ENCODE measurements around the gene CCDC92B.

Gene CCDC92B

DNA sequence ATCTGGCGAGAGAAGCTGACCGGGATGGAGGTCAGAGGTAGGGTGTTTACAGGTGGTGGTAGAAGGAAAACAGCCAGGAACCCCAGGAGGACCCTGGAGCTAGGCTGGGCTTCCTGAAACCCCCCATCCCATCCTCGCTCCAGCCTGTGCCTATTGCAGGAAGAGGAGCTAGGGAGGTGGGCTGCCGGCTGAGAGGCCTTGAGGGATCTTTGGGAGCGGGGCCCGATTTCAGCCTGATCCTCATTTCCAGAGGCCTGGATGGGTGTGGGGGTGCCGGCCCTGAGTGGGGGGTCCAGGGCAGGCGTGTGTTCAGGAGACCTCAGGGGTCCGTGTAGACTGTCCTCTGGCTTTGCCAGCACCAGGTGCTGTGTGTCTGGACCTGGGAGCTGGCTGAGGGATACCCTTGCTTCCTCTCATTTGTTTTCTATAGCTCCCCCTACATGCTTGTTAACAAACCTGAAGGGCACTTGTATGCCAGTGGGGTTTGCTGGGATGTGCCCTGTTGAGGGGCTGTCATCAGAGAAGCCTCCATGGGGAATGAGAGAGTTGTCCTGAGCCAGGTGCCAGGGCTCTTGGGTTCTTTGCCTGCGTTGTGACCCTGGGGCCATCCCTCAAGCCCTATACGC, 27.9 kb upstream of the CCDC92B start:
- DNase-seq, result no peak

DNA sequence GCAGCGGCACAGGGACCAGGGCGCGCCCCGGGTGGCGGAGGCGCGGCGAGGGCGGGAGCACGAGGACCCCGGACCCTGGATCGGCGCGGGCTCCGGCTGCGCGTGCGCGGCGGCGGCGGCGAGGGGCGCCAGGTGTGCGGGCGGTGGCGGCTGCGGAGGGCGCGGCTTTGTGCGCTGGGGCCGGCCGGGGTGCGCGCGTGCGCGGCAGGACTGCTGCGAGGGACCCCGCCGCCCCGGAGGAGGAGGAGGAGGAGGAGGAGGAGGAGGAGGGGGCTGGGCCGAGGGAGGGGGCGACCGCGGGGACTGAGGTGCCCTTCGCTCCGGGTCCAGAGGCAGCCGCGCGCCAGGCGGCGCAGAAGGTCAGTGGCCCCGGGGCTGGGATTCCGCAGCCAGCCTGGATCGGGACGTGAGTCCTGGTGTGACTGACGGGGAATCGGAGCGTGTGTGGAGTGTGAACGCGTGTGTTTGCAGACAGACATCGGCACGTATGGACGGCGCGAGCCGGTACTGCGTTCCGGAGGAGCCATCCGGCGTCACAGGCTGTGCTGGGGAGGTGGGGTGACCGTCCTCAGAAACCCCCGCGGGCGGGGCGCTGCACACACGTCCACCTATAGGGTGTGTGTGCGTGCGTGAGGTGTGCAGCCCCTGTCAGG, 27.3 kb upstream of the CCDC92B start:
- no peak for DNase-seq

DNA sequence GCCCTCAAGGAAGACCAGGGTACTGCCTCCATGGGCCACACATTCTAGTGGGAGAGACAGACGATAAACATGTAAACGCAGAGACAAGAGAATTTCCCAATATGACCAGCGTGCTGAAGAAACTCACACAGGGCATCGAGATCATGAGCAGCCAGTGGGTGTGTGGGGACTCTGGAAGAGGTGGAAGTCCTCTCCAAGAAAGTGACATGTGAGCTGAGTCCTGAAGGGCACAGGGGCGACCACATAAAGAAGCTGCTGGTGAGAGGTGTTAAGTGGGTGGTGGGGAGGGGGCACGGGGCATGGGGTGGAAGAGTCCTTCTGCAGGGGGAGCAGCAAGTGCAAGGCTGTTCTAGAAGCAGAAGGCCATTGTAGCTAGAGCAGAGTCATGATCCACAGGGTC, 25.8 kb upstream of the CCDC92B start:
- no peak for DNase-seq

DNA sequence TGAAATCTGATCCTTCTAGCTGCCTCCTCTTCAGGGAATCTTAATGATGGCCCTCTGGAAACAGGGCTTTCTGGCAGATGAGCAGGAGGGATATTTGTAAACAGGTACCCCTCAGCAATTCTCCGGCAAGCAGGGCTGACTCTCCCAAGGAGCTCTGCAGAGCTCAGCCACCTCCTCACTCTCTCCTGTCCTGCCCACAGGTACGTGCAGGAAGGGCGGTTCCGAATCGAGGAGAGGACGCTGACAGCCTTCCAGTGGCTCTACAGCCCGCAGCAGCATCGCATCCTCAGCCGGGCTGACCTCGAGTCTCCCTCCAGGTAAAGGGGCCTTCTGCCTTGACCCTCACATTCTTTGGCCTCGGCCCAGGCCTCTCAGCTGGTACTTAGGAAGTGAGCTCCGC, 20.7 kb upstream of the CCDC92B start:
- no peak for DNase-seq

DNA sequence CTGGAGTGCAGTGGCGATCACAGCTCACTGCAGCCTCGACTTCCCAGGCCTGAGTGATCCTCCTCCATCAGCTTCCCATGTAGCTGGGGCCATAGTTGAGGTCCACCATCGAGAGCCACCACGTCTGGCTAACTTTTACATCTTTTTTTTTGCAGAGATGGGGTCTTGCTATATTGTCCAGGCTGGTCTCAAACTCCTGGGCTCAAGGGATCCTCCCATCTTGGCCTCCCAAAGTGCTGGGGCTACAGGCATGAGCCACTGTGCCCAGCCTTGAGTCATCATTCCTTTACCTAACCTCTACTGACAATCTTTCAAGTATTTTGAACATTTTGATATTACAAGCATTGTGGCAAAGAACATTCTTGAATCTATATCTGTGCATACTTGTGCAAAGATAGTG, 9.4 kb upstream of the CCDC92B start:
- no peak for DNase-seq

DNA sequence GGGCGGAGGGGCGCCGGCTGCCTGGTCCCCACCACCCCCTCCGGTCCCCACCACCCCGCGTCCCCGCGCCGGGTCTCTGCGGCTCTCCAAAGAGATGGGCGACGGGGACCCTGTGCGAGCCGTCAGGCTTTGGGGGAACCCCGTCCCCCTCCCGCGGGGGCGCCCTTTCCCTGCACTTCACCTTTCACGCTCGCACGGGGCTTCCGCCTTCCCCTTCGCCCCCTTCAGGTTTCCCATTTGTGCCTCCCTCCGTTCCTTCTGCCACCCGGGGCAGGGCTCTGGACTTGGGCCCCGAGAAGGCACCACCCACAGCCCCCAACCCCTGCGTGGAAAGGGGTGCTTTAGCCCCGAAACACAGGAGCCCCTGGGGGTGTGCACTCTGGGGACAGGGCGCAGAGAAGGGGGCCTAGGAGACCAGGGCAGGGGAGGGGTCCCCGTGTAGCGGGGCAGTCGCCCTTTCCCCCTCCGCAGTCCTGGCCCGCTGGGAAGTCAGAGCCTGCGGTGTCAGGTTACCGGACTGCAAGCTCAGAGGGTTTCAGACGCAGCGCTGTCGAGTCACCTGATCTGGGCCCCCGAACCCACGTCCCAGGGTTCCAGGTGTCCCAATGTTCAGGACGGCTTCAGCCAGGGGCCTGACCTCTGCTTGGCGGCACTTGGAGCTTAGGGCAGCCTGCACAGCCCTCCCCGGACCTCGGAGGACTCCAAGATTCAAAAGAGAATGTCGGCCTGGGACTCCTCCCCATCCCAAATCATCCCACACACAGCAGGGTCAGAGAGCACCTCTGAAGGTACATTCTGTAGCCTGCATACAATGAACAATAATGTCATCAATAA, 6.7 kb upstream of the CCDC92B start:
- no peak for DNase-seq

DNA sequence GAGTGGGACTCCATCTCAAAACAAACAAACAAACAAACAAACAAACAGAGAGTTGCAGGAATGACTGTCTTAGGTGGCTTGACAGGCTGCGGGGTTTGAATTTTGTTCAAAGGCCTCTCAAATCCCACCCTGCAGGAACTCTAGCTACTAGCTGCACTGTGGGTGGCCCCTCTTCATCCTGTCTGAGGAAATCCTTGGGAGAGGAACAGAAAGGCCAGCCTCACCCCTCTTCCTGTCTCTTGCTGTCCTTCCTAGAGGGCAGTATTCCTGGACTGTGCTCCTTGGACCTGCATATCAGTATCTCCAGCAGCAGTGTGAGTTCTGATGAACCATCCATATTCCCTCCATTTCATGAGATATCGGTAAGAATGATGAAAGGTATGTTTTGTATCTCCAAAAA, 2.0 kb upstream of the CCDC92B start:
- no peak for DNase-seq

DNA sequence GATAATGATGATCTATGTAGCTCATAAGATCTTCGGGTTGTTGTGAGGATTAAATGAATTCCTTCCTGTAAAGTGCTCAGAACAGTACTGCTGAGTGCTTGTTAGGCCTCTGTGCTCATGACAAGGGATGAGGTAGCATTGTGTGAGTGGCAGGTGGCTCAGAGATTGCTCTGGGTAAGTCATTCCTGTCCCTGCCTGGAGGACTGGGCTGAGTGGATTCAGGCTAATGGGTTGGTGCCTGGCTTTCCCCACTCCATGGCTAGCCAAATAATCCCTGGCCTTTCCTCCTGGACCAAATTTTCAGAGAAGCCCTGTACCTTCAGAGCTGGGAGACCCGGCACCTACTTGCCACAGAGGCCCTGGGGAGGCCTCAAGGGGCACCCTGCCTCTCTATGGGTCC, 1.3 kb upstream of the CCDC92B start:
- no peak for DNase-seq

DNA sequence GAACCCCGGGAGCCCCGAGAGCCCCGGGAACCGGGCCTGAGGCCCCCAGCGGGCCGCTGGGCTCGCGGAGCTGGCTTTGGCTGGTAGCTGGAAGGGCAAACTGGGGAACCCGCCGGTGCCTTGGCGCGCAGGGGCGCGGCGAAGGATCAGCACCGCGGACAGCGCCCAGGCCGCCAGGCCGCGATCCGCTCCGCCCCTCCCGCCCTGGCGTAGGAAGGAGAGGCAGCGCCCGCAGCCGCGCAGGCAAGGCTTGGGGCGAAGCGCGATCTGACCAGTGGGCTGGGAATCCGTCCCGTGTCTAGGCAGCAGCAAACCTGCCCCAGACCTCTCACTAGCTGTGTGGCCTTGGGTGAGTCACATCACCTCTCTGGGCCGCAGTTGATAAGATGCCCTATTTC, 331 bp upstream of the CCDC92B start:
- peak; percentile 61 for DNase-seq

DNA sequence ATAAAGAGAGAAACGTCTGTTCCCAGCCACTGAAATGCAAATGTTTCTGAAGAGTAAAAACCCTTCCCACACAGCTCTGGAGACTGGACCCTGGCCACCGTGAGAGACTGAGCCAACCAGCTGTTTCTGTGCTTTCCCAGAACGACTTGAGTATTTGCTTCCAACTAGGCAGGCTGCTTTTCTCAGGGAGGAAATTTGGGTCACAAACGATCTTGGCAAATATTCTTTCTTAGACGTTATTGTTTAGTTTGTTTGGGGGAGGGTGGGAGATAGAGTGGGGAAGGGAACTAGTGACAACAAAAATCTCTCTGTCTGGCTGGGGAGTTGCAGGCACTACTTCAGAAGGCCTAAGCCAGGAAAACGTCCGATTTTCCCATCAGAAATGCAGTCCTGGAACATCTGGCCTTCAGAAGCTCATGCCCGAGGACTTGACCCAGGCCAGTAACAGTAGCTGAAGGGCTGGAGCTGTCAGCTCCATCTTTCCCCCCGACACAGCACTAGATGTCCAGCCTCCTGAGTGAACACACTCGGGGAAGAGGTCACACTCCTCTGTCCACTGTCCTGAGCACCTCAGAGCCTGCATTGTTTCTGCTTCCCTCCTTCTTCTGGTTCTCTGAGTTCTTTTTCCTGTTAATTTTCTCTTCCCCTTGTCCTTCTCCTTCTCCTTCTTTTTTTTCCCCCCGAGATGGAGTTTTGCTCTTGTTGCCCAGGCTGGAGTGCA, 4.0 kb downstream of the CCDC92B start:
- DNase-seq, result no peak

DNA sequence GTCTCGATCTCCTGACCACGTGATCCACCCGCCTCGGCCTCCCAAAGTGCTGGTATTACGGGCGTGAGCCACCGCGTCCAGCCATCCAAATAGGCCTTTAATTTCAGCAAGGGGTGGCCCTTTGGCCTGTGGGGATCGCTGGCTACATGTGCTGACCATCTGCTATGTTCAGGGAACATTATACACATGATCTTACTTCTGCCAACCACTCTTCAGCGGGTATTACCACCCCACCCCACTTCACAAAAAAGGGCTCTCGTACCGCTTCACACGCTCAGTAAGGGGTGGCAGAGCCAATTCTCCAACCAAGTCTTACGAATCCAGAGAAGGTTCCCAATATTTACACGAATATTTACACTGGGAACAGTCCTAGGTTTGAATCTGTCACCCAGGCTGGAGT, 11.8 kb downstream of the CCDC92B start:
- no peak for DNase-seq

DNA sequence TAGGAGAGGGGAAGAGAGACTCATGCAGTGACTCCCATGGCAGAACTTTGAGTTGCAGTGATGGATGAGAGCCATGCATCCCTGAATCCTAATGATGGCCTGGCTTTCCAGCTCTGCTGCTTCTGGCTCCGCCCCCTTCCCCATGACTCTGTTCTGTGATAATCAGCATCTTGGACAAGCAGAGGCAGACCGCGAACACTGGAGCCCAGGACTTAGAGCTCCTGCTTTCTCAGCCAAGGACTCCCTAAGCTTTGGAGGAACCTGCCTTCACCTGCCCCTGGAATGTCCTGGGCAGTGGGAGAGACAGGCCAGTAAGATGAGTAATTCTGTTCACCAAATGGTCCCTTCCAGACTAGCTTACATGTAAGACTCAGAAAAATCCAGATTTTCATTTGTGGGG, 12.5 kb downstream of the CCDC92B start:
- DNase-seq, result no peak

DNA sequence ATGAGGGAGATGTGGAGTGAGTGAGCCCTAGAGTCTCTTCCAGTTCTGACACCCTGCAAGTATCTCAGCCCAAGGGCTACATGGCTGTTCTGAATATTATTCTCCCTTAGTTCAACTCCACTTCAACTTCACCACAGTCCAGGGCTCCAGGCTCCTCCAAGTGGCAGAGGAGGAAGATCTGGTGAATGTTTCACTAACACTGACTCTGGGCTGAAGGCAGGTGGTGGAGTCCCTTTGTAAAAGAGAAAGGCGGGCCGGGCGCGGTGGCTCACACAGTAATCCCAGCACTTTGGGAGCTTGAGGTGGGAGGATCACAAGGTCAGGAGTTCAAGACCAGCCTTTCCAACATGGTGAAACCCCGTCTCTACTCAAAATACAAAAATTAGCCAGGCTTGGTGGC, 13.6 kb downstream of the CCDC92B start:
- no peak for DNase-seq

DNA sequence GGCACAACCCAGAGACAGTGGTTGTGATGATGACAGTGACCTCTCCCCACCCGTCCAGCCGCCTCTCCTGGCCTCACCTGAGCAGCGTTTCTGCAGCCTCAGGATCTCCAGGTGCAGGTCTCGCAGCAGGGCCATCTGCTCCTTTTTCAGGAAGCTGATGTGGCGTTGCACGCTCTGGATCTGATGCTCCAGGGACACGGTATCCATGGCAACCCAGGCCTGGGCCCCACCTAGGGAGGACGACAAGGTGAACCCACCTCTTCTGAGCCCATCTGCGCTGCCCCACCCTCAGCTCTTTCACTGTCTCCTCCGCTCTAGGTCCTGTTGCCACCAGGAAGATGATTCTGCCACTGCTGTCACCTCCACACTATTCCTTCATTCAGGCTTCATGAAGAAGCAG, 14.5 kb downstream of the CCDC92B start:
- no peak for DNase-seq

DNA sequence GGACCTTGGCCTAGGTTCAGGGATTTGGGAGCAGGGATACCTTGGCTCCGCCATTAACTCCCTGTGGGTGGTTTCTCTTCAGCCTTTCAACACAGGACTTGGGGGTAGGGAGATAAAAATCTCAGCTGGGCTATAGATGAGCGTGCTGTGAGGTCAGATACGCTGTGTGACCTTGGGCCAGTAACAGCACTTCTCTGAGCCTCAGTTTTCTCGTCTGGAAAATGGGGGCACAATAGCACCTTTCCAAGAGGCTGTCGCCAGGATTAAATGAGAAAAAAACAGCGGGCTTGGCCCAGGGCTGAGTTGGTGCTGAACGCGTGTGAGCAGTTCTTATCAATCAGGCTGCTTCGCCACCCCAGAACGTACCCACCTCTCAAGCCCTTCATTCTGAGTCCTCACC, 17.6 kb downstream of the CCDC92B start:
- no peak for DNase-seq

DNA sequence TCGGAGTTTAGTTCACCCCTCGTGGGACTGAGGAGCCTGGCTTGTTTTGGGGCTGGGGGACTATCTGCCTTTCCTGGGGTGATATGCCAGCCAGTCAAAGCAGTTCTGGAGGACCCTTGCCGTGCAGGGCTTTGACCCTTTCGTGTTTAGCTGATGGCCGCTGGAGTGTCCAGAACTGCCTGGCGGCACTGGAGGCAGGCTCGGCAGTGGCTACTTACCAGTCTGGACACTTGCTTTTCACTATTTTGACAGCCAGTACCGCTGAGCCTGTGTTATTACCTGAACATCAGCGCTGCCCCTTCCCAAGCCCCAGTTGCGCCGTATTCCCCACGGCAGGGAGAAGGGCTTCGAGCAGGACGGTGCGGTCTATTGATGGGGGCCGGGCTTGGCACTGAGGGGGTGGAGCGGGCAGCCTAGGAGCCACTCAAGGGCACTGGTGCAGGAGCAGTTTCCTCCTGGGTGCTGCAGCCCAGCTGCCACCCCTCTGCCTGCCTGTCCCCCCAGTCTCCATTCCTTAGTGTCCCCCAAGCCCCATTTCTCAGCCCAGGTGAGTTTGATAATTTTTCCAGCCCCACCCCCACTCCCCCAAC, 18.6 kb downstream of the CCDC92B start:
- DNase-seq, result no peak

DNA sequence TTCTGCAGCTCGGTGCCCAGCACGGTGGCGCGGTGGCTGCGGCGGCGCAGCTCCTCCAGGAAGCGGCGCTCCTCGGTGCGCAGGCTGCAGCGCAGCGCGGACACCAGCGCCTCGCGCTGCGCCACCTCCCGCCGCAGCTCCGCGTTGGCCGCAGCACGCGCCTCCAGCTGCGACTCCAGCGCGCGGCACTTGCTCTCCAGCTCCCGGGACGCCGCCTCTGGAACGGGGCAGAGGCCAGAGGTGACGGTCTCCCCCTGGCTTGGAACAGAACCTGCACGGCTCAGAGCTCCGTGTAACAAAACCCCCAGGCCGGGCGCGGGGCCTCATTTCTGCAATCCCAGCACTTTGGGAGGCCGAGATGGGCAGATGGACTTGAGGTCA, 24.7 kb downstream of the CCDC92B start:
- no peak for DNase-seq

DNA sequence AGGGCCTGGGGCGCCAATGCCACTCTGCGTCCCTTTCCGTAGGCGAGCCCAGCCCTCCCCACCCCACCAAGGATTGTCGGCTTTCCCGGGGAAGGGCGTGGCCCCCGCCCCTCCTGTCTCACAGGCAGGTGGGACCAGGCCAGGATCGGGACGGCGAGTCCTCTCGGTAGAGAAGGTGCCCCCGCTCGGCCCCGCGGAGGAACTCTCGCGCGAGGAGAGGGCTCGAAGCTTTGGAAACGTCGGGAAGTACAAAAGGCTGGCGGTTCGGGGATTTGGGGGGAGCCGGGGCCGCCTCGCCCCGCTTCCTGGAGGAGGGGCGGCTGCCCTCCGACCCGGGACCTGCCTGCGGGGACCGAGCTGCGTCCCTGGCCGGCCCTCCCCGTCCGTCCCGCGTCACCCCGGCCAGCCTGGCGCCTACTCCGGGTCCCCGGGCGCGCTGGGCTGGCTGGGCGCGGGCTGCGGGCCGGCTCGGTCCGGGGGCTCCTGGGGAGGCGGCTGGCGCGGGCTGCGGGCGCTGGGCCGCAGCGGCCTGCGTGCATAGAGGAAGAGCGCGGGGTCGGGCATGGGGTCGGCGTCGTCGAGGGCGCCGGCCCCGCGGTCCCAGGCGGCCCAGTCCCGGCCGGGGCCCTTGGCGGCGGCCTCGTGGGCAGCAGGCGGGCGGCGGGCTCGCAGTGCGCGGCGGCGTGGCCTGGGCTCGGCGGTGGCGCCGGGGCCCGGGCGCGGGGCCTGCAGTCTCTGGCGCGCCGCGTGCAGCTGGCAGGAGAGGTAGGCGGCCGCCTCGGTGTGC, 25.3 kb downstream of the CCDC92B start:
- no peak for DNase-seq

DNA sequence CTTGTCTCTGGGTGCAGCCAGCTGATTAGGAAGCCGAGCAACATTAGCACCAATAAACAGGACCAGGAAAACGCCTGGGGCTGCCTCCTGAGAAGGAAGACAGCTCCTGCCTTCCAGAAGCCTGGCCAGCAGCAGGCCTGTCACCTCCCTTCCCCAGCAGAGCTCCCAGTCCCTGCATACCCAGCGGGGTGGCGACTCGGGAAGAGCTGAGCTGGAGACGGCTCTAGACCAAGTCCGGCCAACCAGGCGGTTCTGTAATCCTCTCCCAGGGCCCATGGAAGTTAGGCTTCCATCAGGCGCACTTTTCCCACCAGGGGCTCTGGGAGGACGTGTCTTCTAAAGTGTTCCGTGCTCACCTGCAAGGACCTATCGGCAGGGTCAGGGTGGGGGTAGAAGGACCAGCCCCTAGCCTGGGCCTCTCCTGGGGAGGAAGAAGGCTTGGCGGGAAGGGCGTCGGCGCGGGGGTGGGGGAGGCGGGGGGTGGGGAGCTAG, 25.9 kb downstream of the CCDC92B start:
- DNase-seq, result no peak

DNA sequence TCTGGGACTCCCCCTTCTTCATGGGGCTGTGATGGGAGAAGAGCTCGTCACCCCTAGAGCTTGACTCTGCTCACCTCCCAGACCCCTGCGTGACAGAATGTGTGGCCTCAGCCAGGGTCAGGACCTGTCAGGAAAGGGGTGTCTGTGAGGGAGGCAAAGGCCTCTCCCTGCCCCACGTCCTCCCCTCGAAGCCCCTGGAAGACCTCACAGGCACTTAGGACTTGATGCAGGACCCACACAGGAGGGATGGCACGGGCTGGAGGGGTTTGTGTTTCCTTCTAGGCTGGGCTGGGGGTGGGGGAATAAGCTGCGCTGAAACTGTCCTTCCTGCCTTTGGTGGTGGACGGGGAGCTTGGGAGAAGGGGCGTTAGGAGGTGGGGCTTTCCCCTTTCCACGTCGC, 26.8 kb downstream of the CCDC92B start:
- no peak for DNase-seq

DNA sequence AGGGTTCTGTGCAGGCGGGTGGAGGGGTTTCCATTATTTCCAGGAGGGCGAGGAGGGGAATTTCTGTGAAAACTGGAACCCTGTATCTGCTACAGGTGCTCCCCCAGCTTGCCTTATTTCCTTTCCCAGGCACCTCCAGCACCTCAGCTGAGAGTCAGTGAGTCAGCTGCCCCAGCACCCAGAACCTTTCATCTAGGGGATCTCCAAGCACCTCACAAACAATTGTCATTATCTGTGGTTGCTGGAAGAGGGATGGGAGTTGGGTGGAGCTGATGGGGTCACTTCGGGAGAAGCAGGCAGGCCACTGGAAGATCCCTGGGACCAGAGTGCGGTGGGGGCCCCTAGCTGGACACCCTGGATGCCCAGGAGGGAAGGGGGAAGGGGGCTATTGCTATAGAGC, 27.8 kb downstream of the CCDC92B start:
- no peak for DNase-seq

DNA sequence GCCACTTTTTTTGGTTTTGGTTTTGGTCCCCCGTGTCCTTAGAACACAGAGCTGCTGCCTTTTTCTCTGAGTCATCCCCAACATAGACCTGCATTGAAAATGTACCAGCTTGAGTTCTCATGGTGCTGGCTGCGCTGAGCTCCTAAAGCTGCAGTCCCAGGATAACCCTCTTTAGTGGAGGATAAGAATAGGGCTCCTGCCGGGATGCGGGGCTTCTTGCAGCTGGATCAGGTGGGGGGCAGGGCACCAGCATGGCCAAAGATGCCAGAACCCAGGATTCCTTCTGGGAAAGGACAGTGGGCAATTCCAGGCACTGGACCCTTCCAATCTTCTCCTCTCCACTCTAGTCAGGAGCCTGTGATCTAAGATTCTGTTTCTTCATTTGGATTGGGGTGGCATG, 29.6 kb downstream of the CCDC92B start:
- DNase-seq, result no peak
